HG03565 (cell line): ENCODE measurements around the gene VMP1.
"Not testable (repeated sequence)": the region's sequence is repeated elsewhere in the genome, so short reads cannot be mapped to it uniquely, and the experiment has no call there.

Experiments
- ATAC-seq: cut with Tn5 transposase; IDR thresholded peaks from one replicate; pipeline ENCODE4 v1.9.1; 2021; ENCODE audit warnings: mild to moderate bottlenecking, moderate library complexity; ENCODE audit not compliant: unreplicated experiment

Gene VMP1

DNA sequence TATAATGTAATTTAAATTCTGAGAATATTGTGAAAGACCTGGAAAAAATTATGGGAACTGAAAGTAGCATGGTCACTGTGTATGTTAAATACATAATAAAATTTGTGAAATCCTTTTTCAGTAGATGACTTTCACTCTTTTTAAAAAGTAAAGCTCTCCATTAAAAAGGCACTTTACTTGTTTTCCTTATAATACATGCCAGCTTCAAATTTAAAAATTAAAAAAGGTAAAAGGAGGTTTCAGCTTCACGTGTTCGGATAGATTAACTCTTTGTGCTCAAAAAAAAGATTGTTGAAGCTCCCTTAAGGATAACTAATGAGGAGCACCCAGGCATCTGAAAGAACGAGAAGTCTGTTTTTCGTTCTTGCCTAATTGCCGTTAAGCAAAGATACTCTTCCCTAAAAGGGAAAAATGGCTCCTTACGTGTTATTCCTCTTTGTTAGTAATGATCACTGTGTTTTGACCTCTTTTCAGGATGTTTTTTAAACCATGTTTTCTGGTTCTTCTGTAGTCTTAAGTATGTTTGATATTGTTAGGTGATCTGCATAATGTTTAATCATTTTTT, 97.5 kb downstream of the VMP1 start:
- no peak for ATAC-seq

DNA sequence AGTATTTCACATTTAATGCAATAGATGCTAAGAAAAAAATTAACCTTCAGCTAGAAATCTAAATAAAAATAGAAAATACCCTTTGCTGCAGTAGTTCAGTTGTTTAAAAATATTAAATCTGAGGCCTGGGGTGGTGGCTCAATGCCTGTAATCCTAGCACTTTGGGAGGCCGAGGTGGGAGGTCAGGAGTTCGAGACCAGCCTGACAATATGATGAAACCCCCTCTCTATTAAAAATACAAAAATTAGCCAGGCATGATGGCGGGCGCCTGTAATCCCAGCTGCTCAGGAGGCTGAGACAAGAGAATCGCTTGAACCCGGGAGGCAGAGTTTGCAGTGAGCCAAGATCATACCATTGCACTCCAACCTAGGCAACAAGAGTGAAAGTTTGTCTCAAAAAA, 98.9 kb downstream of the VMP1 start:
- ATAC-seq, result not testable (repeated sequence)

DNA sequence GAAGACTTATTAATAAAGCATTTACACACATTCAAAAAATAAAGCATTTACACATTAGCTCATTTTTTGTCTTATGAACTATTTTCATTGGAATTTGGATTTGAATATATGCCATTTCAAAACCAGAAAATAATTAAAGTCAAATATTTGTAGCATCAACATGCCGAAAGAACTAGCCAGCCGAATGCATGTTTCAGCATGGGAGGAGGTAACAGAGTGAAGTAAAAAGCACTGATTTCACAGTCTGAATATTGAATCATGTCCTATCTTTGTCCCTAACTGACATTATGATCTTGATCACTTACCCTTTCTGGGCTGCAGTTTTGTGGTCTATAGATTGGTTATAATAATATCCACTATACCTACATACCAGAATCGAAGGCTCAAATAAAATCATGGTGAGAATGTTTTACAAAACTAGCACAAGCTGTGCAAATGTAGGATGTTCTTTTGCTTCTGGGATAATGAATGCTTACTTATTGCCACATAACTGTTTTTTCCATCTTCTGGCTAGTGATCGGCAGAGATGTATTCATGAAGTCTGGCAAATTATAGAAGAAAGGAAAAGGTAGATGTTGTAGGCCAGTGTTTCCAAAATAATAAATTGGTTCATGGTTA, 100.5 kb downstream of the VMP1 start:
- ATAC-seq, result no peak

DNA sequence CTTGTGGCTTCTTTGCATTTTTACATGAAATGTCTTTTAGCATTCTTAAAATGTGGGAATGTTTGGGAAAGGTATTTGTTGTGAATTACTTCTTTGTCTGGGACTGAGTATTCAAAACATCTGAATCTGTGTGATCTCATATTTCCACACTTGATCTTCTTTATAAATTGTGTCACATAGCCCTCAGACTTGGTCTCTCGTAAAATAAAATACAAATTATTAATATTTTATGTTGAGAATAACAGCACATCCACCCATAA, 103.4 kb downstream of the VMP1 start:
- ATAC-seq, result no peak

DNA sequence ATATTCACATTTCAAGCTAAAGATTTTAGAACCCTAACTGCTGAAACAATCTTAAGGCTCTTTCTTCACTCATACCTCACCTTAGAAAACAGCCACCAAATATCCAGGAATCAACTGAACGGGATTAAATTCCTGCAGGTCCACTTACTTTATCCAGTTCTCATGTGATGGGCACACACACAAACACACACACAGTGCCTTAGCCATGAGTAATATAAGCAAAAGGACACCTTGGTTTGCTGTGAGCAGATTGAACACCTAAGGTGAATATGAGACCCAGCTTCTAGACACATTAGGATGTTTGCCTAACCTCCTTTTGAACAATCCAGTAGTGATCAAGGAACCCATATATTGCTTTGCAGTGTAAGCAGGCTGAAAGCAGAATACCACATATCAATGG, 103.8 kb downstream of the VMP1 start:
- ATAC-seq, result no peak

DNA sequence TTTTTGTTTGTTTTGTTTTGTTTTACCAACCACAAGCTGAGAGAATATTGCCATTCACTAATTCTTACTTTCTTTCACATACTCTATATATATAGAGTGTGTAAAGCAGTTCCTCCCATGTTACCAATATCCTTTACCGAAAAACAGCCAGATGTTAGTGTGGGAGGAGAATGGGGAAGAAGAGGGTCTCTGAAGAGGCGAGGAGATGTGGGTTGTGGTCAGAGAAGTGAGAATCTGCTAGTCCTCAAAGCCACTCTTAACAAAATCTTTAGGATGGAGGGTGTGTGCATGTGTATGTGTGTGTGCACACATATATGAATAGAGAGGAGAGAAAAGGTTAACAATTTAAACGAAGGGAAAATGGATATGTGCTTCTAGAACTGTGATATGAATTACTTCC, 104.7 kb downstream of the VMP1 start:
- ATAC-seq, result no peak

DNA sequence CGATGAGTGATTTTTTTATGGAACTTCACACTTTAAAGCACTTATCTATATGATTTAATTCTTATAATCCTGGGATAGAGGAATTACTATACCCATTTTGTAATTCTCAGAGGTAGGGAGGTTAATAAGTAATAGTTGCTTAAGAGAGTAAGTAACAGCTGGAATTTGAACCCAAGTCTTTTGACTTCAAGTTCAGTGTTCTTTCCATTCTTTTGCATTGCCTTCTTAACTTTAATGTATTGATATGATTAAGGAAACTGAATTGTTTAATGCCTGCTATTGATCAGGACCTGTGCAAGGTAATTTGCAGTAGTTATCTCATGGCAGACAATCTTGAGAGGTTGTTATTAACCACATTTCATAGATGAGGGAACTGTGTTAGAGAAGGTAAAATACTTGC, 106.8 kb downstream of the VMP1 start:
- no peak for ATAC-seq

DNA sequence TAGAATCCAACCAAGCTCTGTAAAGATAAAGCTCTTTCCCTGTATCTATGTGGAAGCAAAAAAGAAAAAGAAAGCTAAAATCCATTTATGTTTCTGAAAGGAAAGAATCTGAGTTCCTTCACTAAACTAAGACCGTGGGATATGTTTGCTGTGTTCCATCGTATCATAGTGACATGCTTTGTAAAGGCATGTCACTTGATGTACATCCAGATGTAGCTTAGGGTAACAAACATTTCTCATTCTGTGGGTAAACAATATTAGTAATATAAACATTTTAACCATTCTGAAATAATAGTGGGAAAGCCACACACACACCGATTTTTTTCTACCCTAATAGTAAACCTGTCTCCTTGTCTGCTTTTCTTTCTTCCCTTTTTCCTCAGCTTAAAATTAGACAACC, 107.2 kb downstream of the VMP1 start:
- ATAC-seq, result no peak

DNA sequence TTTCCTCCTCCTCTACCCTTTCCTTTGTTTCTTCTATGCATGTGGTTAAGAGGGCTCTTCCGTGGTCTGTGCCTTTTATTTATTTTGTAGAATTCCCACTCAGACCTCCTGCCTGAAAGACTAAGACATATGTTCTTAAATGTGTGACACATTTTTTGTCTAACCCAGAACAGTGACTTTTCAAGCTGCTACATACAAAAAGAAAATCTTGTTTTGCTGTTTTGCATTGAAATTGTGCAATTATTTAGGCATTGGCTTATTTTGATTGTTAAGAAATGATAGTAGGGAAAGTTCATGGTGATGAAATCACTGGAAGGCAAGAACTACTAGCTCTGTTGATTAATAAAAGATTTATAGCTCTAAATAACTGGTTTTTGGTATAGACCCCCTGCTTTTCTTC, 108.5 kb downstream of the VMP1 start:
- no peak for ATAC-seq

DNA sequence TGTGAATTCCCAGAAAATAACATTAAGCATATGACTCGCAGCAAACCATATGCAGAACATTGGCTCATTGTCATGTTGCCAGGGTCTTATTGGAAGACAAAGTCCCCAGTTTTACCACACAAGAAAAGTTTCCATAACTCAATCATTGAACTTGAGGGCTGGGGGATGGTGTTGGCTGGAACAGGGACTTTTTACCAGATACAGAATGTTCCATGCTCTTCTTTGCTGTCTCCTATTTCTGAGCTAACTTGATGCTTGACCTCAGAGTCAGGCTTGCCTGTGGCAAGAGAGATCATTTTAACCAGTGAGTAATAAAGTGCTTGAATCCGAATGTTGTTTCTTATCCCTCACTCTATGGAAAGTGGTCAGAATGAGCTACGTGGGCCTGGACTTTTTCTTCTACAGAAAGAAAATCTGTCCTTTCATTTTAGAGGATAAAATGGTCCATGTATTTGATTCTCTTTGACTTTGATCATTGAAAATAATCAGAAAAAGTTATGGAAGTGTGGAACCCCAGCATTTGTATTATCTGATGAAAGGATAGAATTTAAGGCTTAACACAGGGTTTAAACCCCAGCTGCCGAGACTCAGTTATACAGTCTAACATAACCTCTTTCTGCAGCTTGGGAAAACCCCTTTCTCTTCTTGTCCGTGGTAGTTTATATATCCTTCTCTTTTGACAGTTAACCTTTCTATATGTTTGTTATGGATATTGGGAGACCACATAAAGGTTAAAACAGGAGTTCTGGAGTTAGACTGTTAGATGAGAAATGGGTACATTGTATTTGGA, 118.3 kb downstream of the VMP1 start:
- no peak for ATAC-seq

DNA sequence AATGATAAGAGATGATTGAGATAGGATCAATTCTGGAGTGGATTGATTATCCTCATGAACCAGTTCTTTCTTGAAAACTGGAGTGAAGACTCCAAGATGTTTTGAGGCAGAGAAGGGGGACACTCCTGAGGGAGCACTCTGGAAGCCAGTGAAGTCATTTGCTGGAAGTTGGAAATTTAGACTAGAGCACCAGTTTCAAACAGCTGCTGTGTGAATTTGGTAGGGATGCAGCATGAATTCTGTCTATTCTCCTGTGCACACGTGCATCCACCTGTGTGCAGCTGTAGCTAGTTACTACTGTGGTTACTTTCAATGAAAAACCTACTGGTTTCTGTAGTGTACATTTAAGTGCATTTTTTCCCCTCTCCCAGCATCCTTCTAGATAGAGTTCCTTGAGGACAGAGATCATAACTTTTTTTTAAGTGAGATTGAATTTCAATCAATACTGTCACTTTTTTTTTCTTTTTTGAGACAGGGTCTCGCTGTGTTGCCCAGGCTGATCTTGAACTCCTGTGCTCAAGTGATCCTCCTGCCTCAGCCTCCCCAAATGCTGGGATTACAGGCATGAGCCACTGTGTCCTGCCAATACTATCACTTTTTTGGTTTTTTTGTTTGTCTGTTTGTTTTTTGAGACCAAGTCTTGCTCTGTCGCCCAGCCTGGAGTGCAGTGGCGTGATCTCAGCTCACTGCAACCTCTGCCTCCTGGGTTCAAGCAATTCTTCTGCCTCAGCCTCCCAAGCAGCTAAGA, 119.4 kb downstream of the VMP1 start:
- ATAC-seq, result no peak

DNA sequence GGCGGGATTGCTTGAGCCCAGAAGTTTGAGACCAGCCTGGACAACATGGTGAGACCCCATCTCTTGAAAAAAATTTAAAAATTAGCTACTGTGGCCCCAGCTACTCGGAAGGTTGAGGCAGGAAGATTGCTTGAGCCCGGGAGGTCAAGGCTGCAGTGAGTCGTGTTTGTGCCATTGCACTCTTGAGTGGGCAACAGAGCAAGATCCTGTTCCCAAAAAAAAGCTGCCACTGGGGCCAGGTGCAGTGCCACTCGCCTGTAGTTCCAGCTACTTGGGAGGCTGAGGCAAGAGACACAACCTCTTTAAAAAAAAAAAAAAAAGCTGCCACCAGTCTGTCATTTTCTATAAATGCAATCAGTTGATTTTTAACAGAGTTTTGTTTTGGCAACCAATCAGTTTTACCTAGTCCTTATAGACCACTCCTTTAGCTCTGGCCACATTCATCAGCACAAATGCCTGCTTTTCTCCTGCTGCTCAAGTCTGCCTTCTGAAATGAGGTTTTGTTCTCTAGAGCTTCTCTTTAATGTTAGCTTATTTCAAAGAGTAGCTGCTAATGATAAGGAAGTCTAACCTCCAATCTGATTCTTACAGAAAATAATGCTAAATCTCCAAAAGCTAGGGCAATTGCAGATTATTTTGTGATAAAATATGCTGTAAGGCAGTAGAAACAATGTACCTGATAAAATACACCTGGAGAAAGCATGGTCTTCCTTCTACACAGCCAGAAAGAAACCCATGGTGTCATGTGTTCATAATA, 120.4 kb downstream of the VMP1 start:
- no peak for ATAC-seq

DNA sequence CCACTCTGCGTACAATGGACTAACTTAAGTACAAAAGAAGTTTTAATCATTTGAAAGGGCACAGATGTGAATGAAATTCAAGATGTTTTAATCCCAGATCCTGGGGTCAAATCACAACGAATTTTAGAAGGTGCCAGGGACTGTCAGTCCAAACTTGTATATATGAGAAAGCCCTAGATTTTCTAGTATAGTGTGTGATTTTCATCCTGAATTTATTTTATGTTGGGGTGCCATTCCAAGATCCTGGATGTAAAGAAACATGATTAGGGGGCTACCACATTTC, 121.0 kb downstream of the VMP1 start:
- no peak for ATAC-seq

DNA sequence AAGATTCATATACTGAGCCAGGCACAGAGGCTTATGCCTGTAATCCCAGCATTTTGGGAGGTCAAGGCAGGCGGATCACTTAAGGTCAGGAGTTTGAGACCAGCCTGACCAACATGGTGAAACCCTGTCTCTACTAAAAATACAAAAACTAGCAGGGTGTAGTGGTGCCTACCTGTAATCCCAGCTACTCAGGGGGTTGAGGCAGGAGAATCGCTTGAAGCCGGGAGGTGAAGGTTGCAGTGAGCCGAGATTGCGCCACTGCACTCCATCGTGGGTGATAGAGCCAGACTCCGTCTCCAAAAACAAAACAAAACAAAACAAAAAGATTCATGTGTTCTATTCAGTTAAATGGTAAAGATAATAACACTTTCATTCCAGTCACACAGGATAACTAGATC, 121.4 kb downstream of the VMP1 start:
- not testable (repeated sequence) for ATAC-seq

DNA sequence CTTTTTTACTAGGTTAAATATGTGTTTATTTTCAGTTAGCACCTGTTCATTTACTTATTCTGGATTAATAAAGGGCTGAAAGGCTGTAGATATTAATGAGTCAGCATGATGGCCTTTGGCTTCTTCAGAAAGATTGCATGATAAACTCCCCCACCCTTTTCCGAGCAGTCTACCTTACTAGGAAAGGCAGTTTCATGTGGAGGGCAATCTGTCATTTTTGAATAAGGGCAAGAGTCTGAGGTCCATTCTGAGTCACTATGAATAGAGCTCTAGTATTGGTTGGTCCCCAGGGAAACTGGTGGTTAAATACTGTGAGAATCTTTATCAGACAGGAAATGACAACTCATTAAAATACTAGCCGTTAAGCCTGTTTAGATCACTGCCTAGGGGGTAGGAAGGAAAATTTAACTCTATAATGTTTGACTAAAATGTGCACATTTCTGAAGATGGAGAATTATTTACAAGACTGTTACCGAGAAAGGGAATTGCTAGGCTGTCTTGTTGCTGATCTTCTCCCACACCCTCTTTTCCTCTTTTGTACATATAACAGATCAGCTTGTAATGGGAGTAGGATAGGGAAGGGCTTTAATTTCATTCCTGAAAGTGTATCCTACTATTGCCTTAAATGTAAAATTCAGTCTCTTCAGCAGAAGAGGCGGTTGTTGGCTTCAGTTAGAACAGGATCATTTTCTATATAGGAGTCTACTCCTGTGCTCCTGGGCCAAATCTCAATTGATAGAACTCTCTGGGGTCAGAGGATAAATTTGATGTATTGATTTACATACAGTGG, 122.0 kb downstream of the VMP1 start:
- ATAC-seq, result peak; percentile 63

DNA sequence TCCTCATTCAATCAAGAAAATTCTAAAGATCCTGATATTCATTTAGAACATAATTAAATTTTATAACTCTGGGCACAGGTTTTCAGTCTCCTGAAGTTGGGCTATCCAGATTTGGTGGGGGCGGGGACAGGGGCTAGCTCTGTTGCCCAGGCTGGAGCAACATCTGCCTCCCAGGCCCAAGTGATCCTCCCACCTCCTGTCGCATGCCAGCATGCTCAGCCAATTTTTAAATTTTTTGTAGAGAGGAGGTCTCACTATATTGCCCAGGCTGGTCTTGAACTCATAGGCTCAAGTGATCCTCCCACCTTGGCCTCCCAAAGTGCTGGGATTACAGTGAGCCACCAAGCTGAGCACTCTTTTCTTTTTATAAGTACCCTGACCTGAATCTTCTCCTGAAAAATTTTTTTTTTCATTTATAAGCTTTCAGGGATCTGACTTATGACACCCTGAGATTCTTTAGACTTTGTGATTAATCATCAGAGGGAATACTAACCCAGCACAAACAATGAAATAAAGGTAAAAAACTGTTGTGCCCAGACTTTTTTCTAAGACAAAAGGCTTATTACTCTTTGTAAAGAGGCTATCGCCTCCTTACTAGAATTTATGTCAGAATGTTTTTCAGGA, 122.7 kb downstream of the VMP1 start:
- ATAC-seq, result no peak

DNA sequence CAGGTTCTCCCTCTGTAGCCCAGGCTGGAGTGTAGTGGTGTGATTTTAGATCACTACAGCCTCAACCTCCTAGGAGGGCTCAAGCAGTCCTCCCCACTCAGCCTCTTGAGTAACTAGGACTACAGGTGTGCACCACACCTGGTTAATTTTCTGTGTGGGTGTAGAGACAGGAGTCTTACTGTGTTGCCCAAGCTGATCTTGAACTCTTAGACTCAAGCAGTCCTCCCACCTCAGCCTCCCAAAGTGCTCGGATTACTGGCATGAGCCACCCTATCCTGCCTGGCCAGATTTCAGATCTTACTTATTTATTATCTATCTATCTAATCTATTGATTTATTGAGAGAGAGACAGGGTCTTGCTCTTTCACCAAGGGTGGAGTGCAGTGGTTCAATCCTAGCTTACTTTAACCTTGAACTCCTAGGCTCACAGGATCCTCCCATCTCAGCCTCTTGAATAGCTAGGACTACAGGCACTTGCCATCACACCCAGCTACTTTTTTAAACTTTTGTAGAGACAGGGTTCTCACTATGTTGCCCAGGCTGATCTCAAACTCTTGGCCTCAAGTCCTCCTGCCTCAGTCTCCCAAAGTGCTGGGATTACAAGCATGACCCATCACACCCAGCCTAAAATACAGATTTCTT, 123.5 kb downstream of the VMP1 start:
- ATAC-seq, result no peak

DNA sequence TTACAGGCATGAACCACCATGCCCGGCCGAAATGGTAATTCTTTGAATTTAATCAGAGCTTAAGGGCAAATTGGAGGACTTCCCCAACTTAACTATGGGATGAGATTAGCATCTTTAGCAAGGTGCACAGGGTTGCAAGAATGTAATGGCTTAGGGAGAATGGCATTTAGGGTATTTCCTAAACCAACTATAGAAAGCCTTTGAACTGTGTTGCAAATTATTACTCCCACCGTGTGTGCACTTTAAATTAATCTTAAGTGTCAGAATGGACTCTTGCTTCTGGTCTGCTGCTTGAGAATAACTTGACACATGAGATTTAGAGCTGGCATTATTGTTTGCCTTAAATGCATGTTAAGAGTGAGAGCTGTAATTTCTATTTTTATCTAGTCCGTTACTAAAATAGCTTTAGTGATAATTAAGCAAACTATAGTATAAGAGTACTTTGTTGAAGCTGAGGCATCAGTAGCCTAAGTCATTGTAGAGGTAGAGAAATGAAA, 125.5 kb downstream of the VMP1 start:
- ATAC-seq, result no peak

DNA sequence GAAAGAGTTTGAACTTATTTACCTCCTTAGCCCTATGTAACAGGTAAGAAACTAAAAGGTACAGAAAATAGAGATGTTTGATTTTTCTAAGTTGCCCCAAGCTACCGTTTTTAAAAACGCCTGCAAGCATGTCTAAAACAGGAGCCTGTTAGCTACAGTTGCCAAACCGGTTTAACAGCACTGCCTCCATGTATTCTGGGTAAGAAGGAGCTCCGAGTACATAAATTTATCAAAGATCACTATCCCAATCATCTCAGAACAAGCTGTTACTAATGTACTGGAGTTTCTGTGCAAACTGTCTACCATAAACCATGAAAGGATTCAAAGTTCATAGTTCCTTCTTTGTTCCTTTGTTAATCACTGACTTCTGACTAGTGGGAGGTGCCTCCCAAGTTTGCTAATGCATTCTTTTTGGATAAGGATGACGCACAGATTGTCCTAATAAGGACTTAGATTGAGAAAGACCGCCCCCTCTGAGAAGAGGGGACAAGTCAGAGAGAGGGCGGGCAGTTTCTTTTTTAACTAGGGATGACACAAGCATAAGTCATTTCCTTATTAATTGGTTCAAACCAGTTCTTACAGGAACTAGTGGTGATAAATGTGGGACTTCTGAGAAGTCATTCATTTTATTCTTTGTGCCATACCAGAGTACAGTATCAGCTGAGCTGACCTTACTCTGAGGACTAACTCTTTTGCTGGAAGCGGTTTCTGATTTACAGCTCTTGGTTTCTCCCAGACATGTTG, 130.0 kb downstream of the VMP1 start:
- ATAC-seq, result peak; percentile 69
